NCI-H226 (cell line): ENCODE data around the gene RTEL1.

ENCODE experiments used
- DNase-seq: peaks from one replicate; pipeline ENCODE4 v3.0.0-alpha.2; 2015

Gene RTEL1

GRCh38 chr20:63732118-63733095, 74.3 kb downstream of the RTEL1 start:
- no peak for DNase-seq

GRCh38 chr20:63733117-63733516, 75.0 kb downstream of the RTEL1 start:
- no peak for DNase-seq

- DNase-seq = no peak
Measured at GRCh38 chr20:63733579-63734081, 75.5 kb downstream of the RTEL1 start.

- no peak for DNase-seq
Measured at GRCh38 chr20:63734111-63734945, 76.2 kb downstream of the RTEL1 start.

GRCh38 chr20:63734946-63735858, 77.1 kb downstream of the RTEL1 start:
- no peak for DNase-seq

GRCh38 chr20:63735859-63736718, 78.0 kb downstream of the RTEL1 start, which contains the start of gene LIME1:
LIME1 (plus strand) TSS chr20:63736664; CDS start chr20:63737550, 886 bp downstream.
- DNase-seq = no peak

DNA sequence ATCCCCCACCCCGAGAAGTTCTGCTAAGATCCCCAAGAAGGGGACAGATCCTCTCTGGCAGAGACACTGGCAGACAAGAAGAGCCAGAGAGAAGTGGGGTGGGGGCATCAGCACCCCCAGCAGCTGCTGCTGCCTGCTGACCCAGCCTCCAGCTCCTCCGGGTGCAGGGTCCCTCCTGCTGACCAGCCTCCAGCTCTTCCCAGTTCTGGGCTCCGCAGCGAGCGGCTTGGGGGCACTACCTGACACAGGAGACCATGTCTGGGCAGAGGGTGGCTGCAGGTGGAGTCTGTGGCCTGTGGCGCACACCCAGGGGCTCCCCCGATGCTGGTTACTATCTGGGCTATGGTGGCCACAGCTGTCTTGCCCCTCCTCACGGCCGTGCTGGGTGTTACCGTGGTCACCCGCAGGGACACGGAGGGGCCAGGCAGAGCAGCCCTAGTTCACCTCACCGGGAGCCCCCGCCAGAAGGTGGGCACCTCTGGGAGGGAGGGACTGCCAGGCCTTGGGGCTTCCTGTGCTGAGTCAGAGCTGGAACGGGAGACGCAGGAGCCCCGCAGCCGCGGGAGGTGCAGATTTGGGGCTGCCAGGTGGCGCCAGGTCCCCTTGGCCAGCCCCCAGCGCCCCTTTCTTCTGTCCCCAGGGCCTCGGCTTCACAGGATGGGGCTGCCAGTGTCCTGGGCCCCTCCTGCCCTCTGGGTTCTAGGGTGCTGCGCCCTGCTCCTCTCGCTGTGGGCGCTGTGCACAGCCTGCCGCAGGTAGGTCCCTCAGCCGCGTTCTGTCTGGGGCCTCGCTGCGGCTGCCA, 79.0 kb downstream of the RTEL1 start:
- DNase-seq = no peak

DNA sequence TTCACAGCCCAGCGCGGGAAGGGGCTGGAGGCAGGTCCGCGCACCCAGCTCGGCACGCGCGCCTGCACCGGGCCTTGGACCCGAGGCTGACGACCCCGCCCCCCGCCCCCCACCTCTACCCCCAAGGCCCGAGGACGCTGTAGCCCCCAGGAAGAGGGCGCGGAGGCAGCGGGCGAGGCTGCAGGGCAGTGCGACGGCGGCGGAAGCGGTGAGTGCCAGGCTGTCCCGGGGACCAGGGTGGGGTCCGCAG, 79.5 kb downstream of the RTEL1 start:
- no peak for DNase-seq

DNA sequence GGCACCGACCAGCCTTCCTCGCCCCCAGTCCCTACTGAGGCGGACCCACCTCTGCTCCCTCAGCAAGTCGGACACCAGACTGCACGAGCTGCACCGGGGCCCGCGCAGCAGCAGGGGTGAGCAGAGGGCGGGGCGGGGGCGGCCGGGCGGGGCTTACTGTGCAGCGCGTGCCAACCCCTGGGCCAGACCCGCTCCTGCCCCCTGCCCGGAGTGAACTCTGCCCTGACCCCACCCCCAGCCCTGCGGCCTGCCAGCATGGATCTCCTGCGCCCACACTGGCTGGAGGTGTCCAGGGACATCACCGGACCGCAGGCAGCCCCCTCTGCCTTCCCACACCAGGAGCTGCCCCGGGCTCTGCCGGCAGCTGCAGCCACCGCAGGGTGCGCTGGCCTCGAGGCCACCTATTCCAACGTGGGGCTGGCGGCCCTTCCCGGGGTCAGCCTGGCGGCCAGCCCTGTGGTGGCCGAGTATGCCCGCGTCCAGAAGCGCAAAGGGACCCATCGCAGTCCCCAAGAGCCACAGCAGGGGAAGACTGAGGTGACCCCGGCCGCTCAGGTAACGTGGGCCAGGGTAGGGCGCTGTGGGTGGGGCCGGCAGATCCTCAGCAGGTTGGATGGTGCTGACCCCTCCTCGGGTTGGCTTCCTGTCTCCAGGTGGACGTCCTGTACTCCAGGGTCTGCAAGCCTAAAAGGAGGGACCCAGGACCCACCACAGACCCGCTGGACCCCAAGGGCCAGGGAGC, 80.0 kb downstream of the RTEL1 start:
- no peak for DNase-seq

GRCh38 chr20:63738687-63739129, 80.6 kb downstream of the RTEL1 start:
- no peak for DNase-seq

DNA sequence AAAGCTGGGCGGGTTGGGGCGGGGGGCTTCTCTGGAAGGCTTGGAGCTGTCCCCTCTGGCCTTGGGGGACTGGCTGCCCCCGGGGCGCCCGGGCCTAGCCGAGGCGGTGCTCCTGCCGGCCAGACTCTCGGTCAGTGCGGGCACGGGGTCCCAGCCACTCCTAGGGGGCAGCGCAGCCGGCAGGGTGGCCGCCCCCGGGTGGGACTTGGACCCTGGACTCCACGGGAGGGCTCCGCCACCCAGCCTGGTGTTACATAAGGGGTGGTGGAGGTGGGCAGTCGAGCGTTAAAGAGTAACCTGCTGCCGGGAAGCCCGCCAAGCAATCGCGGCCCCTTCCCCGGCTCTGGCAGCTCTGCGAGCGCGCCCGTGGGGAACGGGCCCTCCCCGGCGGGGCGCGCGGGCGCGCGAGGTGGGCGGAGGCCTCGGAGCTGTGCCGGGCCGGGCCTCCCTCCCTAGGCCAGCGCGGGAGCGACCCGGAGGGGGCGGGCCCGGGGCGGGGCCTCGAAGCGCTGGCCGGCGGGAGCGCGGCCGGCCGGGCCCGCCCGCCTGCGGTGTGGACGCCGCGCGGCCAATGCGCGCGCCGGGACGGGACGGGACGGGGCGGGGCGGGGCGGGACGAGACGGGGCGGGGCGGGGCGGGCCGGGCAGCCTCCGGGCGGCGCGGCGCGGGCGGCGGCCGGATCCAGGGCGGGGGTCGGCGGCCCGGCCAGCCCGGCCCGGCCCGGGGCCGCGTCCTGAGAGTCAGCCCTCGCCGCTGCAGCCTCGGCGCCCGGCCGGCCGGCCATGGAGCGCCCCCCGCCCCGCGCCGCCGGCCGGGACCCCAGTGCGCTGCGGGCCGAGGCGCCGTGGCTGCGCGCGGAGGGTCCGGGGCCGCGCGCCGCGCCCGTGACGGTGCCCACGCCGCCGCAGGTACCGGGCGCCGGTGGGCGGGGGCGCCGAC, 81.3 kb downstream of the RTEL1 start, which contains the start of gene SLC2A4RG:
SLC2A4RG (plus strand) TSS at position 647 of the 940 bp plus-strand sequence; CDS start at position 784, 137 bp downstream.
- peak; percentile 68 for DNase-seq

DNA sequence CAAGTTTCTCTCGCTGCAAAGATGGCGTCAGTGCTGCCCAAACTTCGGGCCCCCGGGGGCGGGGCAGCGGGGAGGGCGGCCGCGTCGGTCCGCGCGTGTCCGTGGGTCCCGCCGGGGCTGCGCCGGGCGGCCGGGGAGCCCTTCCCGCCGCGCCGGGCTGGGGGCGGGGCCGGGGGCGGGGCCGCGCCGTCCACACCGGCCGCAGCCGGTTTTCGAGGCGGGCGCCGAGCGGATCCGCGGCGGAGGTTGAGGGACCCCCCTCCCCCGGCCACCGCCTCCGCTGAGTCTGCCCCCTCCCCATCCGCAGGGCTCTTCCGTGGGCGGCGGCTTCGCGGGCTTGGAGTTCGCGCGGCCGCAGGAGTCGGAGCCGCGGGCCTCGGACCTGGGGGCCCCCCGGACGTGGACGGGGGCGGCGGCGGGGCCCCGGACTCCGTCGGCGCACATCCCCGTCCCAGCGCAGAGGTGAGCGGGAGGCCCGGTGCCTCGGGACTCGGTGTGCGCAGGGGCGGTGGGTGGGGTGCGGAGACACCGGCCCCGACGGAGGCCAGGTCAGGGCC, 82.0 kb downstream of the RTEL1 start:
- peak; percentile 28 for DNase-seq

GRCh38 chr20:63740627-63741353, 82.7 kb downstream of the RTEL1 start:
- peak; percentile 92 for DNase-seq

- DNase-seq = no peak
Measured at GRCh38 chr20:63741354-63741675, 83.2 kb downstream of the RTEL1 start.

DNA sequence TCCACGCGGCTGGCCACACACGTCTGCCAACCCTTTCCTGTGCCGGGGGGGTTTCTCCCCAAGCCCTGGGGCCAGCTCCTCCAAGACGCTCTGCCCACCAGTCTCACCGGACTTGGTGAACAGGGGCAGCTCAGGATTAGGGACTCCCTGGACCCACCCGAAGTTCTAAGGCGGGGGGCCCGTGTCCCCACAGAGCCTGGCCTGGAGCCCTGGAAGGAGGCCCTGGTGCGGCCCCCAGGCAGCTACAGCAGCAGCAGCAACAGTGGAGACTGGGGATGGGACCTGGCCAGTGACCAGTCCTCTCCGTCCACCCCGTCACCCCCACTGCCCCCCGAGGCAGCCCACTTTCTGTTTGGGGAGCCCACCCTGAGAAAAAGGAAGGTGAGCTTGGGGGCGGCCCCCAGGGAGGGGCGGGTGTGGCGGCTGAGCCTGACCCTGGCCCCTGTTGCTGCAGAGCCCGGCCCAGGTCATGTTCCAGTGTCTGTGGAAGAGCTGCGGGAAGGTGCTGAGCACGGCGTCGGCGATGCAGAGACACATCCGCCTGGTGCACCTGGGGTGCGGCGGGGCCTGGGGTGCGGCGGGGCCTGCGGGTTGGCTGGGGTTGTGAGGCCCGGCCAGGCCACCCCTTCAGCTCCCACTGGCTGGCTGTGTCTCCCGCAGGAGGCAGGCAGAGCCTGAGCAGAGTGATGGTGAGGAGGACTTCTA, 83.7 kb downstream of the RTEL1 start:
- DNase-seq = no peak

DNA sequence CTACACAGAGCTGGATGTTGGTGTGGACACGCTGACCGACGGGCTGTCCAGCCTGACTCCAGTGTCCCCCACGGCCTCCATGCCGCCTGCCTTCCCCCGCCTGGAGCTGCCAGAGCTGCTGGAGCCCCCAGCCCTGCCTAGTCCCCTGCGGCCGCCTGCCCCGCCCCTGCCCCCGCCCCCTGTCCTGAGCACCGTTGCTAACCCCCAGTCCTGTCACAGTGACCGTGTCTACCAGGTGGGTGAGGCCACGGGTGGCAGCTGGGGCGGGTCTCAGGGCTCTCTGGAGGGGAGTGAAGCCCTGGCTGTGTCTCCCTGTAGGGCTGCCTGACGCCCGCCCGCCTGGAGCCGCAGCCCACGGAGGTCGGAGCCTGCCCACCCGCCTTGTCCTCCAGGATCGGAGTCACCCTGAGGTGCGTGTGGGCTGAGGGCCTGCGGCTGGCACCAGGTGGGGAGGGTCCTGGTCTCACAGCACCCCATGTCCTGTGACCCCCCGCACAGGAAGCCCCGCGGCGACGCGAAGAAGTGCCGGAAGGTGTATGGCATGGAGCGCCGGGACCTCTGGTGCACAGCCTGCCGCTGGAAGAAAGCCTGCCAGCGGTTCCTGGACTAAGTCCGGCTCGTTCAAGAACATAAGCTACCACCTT, 84.4 kb downstream of the RTEL1 start:
- DNase-seq = no peak
